Stimulated activated CD4-positive, alpha-beta T cell treated with anti-CD3 and anti-CD28 coated beads, Interleukin-4, amount 100 ng/mL, for 48 hours (primary cell): ENCODE data around the gene DNAJA2.
A peak's percentile ranks its signal among the peaks of the same experiment; 100 is the strongest.

Experiments
- DNase-seq, 2 donors: peaks; one replicate each; pipeline ENCODE4 v3.0.0-alpha.2; 2020; ENCODE audit warnings: low read depth in 2 of 2

The DNAJA2 gene

DNA sequence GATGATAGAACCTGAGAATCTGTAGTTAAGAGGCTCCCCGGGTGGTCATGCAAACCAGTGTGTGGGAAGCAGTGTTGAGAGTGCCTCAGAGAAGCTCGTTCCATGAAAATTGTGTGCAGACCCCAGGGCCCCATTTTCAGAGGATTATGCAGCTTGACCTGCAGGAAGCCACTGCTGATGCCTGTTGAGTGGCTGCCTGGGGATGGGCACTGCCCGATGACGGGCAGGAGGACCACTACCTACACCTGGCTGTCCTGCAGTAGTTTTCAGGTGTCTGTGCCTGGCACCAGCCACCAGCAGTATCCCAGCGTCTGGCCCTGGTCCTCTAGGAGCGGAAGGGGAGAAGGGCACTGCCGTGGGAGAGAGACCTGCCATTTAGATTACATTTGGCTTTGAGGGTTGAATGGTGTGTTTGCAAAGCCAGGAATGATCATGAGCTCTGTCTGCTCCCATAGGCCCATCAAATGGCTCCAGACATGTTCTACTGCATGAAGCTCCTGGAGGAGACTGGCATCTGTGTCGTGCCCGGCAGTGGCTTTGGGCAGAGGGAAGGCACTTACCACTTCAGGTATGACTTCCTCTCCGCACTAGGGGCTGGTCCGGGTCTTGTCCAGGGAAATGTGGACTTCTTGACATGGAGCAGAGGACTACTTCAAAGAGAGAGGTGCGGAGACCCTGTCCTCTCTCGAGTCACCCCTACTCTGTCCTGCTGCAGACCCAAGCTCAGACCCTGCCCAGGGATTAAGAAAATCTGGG lies 46.8 kb downstream of the DNAJA2 start:
- no peak for DNase-seq

DNA sequence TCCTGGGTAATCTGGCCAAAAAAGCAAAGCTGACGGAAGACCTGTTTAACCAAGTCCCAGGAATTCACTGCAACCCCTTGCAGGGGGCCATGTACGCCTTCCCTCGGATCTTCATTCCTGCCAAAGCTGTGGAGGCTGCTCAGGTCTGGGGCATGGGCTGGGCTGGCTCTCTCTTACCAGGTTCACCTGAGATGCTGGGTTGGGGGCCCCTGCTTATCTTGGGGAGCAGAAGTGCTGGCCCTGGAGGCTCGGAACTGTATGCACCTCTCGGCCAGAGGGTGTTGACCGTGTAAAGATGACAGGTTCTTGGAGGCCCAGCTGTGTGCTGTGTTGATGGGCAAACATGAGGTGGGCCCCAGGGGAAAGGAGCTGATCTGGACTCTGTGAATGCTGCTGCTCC lies 49.1 kb downstream of the DNAJA2 start:
- DNase-seq: no peak

DNA sequence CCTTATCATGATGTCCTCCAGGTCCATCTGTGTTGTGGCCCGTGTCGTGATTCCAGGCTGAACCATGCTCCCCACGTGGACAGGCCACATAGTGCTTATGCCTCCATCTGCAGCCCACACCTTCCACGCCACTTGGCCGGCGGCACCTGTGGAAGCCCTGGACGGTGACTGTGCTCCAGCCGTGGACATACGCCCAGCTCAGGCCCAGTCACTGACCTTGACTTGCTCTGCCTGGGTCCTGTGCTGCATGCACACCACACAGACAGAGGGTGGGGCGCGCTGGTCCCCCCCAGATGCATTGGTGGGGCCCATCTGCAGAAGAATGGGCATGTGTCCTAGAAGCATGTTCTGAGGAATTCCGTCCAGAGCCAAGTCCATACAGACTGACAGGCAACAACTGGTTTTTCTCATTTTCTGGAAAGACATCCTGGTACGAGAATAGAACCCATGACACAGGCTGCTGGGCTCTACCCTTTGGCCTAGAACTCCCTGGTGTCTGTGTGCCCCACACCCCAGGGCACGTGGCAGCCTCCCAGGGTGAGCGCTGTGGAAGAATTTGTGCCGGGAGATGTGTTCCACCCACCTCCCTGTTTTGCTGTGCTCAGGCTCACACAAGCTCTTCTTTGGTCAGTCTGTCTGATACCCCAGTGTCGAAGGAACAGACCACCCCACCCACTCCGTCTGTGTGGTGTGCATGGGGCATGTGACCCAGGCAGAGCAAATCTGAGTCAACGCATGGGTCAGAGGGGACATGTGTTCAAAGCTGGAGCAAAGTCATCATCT lies 49.8 kb downstream of the DNAJA2 start:
- no peak for DNase-seq

DNA sequence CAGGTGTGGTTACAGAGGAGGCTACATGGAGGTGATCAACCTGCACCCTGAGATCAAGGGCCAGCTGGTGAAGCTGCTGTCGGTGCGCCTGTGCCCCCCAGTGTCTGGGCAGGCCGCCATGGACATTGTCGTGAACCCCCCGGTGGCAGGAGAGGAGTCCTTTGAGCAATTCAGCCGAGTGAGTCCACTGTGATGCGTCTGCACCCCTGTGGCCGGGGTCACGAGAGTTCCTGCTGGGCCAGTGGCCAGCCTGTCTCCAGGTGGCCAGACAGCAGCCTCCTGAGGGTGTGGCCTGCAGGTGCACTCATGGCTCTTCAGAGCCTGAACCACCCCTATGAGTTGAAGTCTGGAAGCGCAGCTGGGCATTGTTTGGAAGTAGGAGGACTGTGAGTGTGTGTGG lies 51.2 kb downstream of the DNAJA2 start:
- no peak for DNase-seq

DNA sequence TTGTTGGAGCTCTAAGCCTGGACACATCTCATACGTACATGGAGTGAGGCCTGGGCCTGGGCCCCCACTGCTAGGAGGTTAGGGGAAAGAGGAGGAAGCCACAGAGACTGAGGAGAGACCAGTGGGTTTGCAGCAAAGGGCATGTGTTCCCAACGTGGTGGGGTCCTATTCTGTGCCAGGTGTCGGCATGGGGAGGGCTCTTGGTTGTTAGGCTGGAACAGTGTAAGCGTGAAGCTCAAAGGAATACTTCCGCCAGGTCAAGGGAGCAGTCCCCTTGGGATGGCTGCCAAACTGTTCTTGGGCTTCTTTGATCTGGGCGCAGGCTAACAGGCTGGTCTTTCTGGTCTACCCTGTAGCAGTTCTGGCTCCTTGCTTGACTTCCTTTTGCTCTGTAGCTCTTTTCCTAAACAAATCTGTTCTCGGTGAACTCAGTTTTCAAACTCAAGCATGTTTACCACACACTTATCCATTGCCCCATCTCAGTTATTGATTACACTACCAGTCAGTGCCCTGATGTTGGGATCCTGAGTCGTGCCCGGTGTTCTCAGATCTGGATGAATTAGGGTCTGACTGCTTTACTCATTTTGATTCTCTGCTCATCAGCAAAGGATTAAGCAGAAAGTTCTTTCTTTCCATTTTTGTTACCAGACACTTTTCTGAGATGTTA lies 52.9 kb downstream of the DNAJA2 start:
- no peak for DNase-seq

DNA sequence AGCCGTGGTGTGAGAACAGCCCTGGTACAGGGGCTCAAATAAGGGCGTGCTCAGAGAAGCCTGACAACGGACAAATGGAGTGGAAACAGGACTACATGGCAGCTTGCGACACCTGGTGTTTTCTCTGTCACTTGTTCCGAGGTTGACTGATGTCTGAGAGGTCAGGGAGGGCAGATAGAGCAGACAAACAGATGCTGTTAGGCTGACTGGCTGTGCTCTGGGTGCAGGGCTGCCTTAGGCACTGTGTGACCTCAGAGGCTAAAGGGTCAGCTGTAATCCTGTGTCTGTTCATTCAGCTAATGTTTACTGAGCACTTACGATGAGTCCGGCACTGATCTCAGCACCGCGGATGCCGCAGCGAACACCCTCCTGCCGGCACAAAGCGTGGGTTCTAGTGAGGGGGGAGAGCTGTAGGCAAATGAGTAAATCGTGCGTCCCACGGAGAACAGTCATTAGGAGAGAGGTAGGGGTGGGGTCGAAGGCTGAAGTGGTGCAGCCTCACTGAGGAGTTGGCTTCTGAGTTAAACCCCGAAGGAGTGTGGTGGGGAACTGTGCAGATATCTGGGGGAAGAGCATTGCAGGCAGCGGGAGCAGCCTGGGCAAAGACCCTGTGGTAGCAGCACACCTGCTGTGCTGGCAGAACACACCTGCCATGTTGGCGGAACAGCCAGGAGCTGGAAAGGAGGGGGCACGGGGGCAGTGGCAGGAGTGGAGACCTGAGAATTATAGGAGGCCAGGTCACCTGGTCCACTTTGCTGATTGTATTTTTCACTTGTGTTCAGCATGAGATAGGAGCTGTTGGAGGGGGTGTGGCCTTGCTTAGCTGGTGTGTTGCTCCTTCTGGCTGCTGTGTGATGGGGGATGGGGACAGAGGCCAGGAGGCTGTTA lies 54.3 kb downstream of the DNAJA2 start:
- DNase-seq: peak in 1 of 2 donors; percentile 4

DNA sequence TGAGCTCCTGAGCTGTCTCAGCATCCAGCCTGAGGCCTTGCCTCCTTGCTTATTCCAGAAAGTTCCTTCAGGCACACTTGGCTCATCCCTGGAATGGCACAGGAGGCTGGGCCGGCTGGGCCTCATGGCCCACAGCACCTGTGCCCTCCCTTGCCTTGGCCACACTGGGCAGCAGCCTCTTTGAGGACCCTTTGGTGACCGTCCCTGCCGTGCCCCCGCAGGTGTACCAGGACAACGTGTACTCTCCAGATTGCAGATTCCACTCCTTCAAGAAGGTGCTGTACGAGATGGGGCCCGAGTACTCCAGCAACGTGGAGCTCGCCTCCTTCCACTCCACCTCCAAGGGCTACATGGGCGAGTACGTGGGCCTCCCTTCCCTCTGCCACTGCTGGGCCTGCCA lies 55.1 kb downstream of the DNAJA2 start:
- no peak for DNase-seq

DNA sequence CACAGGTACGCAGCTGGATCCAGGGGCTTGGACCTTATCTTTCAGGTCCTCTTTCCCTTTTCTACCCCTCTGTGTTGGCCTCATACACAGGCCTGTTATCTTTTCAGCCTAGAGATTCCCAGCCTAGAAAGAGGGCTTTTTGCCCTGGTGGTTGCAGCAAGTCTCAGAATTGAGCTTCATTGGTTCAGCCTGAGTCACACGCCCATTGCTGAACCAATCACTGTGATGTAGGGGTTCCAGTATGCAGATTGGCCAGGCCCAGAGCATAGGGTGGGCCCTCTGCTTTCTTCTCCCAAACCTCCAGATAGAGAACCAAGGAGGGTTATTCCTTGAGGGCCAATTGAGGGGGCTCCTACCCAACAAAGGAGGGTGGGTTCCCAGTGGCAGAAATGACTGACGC lies 56.5 kb downstream of the DNAJA2 start:
- no peak for DNase-seq

DNA sequence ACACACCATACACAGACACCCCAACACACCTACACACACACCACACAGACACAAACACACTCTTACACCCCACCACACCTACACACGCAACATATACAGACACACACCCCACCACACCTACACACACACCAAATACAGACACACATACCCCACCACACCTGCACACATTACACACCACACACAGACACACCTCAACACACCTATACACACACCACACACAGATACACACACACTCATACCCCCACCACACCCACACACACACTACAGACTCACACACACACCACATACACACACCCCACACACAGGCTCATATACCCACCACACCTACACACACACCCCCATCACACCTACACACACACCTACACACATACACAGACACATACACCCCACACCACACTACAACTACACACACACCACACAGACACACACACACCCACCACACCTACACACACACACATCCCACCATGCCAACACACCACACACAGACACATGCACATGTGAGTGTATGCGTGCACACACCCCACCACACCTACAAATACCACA lies 57.9 kb downstream of the DNAJA2 start:
- DNase-seq: no peak

DNA sequence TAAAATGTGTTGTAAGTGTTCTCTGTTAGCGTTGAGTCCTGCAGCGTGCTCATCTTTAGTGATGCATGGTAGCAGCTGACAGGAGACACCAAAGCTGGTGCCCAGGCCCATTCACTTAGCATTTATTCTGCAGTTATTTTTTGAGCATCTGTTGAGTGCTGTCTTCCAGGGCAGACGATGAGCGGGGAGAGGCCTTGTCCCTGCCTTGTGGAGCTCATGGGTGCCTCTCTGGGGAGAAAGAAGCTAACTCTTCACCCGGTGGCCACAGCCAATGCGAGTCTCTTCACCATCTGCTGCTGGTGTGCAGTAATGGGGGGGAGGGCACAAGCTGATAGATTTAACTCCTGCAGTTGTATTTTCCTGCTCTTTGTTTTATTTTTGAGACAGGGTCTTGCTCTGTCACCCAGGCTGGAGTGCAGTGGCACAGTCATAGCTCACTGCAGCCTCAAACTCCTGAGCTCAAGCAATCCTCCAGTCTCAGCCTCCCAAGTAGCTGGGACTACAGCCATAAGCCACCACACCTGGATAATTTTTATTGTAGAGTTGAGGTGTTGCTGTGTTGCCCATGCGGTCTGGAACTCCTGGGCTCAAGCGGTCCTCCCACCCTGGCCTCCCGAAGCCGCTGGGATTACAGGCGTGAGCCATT lies 58.8 kb downstream of the DNAJA2 start:
- no peak for DNase-seq

DNA sequence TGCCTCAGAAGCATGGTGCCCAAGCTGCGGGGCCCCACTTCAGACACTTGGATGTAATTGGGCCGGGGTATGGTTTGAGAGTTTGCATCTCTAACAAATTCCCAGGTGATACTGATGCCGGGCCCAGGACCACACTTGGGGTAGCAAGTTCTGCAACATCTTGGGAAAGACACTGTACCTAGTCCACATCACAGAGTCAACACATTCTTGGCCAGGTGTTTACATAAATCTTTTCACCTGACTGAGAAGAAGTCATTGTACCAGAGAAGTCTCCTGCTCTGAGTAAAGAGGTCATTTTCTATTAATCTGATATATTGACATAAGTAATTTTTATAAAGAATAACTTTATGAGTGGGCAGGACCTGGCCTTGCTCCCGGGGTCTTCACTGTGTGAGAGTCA lies 61.8 kb downstream of the DNAJA2 start:
- DNase-seq: no peak

DNA sequence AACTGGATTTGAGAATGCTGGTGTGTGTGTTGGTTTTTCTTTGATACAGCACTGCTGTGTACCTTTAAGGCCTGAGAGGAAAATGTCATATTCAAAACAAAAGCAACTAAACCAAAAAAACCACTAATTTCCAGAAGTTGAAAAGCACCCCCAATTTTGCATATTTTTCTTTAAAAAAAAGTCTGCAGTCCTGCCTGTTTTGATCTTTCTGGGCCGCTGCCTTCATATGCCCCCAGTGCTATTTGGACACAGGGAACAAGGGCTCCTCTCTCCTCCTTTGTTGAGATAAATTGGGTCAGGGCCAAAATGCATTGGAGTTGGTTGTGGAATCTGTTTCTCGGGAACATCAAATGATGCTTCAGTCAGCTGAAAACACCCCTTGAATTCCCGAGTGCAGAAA lies 62.4 kb downstream of the DNAJA2 start:
- no peak for DNase-seq

DNA sequence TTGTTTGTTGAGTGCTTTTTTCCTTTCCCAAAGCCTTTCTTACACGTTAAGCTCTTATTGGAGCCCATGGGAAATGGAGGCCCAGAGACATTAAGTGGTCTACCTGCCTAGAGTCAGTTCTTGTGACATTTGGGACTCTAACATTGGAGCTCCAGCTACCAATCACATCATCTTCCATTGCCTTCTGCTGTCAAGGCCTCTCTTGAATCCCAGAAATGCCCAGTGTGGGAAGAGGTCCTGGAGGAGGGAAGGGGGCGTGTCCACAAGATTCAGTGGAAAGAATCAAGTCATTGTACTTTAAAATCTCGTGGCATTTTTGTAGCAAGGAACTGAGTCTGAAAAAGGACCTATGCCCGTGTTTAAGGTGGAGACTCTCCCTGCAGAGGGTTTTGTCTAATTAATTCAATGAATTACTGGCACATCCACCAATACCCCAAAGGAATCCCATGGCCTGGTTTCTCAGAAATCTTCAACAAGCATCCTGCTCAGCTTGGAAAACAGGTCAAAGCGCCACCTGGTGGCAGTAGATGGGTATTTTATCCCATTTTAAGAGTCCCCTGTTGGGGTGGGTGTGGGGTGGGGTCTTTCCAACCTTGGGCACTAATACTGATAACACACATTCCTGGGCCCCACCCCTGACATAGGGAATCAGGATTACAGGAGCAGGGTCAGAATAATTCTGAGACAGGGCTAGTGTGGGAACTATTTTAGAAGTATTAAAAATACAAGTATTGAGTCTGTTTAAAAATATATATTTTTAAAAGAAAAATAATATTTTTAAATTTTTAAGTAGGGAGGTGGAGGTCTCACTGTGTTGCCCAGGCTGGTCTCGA lies 64.7 kb downstream of the DNAJA2 start:
- DNase-seq: peak; percentile 37 to 62

DNA sequence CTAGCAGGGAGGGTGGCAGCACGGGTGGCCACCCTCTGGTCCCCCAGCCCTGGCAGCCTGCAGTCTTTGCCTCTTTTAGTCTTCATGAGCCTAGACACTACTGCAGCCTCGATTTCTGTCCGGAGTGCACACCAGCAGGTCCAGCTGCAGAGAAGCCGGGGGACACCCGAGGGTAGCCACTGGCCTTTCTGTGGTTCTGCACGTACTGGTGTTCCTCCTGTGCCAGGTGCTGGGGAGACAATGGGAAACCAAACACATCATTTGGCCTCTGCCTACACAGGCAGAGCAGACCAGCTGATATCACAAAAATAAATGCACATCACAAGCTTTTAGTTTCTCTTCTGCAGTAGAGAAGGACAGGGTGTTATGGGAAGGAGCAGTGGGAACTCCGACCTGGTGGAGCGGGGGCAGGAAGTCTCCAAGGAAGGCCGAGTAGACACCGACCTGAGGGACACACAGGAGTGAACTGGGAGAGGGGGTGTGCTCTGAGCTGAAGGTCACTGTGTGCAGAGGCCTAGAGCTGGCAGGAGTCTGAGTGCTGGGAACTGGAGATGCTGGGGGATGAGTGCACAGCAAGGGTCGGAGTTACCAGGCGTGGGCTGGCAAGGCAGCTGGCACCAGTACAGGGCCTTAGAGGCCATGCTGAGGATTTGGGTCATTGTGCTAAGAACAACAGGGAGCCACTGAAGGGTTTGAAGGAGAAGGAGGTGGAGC lies 66.3 kb downstream of the DNAJA2 start:
- no peak for DNase-seq

DNA sequence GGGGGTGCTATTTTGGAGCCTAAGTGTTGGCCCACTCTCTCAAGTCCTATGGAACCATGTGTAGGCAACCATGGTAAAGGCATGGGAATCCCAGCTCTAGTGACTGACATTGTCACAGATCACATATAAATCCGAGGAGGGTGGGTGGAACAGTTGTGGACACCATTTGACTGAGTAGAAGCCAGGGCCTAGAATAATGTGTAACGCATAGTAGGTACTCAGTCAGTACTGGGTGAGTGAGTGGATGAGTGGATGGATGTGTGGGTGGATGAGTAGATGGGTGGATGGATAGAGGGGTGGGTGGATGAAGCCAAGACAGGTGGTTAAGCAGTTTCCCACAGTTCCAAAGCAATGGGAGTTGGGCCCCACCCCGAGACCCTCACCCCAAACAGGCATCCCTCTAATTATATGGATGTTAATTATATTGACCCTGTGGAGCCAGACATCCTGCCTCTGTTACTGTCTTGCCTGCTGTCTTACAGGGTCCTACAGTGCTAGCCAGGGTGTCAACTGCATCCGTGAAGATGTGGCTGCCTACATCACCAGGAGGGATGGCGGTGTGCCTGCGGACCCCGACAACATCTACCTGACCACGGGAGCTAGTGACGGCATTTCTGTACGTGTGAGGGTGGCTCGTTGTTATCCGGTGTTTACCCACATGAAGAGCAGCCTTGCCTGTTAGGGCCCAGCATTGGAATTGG lies 67.0 kb downstream of the DNAJA2 start:
- DNase-seq: no peak
